GM19023 (cell line): Measurements from ENCODE around the gene NSL1.
A peak's percentile ranks its signal among the peaks of the same experiment; 100 is the strongest.

Experiments
- ATAC-seq: cut with Tn5 transposase; IDR thresholded peaks from one replicate; pipeline ENCODE4 v1.9.1; 2021; ENCODE audit warnings: mild to moderate bottlenecking, moderate library complexity; ENCODE audit not compliant: unreplicated experiment

The NSL1 gene

GRCh38 chr1:212688341-212689047 lies 103.1 kb downstream of the NSL1 start:
- ATAC-seq = no peak

GRCh38 chr1:212687811-212688210 lies 103.8 kb downstream of the NSL1 start:
- no peak for ATAC-seq

- no peak for ATAC-seq
Observed at GRCh38 chr1:212686591-212686990, 105.0 kb downstream of the NSL1 start.

- no peak for ATAC-seq
Observed at GRCh38 chr1:212686069-212686468, 105.5 kb downstream of the NSL1 start.

GRCh38 chr1:212685429-212685828 lies 106.1 kb downstream of the NSL1 start:
- ATAC-seq = no peak

- ATAC-seq = no peak
Observed at GRCh38 chr1:212684521-212685090, 107.0 kb downstream of the NSL1 start.

GRCh38 chr1:212684076-212684475 lies 107.5 kb downstream of the NSL1 start:
- no peak for ATAC-seq

GRCh38 chr1:212683357-212683722 lies 108.2 kb downstream of the NSL1 start:
- ATAC-seq = peak; percentile 64

GRCh38 chr1:212680680-212681389 lies 110.7 kb downstream of the NSL1 start:
- ATAC-seq = no peak

GRCh38 chr1:212678456-212679410 lies 112.8 kb downstream of the NSL1 start:
- peak; percentile 54 for ATAC-seq

GRCh38 chr1:212677573-212677972 lies 114.0 kb downstream of the NSL1 start:
- ATAC-seq = no peak

GRCh38 chr1:212677136-212677535 lies 114.4 kb downstream of the NSL1 start:
- ATAC-seq = no peak
